Effector CD8-positive, alpha-beta T cell (primary cell): ENCODE data around the gene CDK17.
"Not testable (repeated sequence)": the region's sequence is repeated elsewhere in the genome, so short reads cannot be mapped to it uniquely, and the experiment has no call there.

ENCODE experiments used
- DNase-seq: peaks from one replicate; lab custom pipeline; 2025; lab: John Stamatoyannopoulos, UW

Gene CDK17

DNA sequence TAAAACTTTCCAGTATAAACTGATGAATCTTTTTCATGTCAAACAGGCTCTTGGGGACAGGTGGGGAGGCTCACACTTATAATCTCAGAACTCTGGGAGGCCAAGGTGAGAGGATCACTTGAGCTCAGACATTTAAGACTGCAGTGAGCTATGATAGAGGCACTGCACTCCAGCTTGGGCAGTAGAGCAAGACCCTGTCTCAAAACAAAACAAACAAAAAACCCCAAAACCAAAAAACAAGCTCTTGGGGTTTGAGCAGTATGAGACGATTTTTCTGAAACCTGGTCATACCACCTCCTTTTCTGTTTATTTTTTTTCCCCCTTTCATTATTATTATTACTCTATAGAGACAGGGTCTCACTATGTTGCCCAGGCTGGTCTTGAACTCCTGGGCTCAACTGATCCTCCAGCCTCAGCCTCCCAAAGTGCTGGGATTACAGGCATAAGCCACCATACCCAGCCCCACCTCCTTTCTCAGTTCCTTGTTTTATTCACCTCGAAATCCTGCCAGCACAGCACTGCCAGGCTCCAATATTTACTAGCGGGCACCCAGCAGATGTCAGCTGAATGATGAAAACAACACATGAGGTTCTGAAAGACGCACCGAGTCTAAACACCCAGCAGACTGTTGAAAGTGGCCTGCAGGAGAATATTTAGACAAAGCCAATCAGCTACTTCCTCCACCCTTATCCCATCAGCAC, 19.5 kb upstream of the CDK17 start:
- no peak for DNase-seq

- not testable (repeated sequence) for DNase-seq
Observed at GRCh38 chr12:96417688-96418087, 17.4 kb upstream of the CDK17 start.

- no peak for DNase-seq
Observed at GRCh38 chr12:96416033-96416799, 16.0 kb upstream of the CDK17 start.

DNA sequence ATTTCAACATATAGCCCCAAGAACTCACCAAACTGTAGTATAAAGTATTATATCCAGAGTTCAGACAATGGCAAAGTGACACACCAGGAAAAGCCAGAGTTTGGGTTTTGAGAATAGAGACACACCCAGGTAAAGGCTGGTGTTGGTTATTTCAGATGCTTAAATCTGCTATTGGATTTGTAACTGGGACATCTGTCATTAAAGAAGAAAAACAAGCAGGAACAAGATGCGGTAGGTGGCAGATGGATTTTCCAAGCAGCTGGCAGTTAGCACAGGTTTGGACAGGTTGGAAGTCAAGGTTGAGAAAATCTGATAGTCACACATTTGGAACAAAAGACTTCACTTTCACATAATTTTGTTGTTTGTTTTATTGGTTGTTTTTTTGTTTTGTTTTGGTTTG, 14.4 kb upstream of the CDK17 start:
- no peak for DNase-seq

DNA sequence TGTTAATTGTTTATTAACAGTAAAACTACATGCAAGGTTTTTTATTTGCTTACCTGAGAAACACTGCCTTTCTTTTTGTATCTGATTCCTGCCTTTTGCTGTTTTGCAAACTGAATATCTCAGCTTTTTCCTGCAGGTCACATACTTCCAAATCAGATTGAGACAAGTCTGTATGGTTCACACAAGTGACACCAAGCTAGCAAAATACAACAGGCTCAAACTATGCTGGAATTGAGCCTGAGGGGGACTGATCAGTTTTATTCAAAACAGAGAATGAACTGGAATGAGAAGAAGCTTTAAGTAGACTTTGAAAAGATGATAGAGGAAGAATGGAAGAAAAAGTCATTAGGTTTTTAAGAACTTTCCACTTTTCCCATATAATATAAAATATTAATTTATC, 12.2 kb upstream of the CDK17 start:
- DNase-seq: no peak

DNA sequence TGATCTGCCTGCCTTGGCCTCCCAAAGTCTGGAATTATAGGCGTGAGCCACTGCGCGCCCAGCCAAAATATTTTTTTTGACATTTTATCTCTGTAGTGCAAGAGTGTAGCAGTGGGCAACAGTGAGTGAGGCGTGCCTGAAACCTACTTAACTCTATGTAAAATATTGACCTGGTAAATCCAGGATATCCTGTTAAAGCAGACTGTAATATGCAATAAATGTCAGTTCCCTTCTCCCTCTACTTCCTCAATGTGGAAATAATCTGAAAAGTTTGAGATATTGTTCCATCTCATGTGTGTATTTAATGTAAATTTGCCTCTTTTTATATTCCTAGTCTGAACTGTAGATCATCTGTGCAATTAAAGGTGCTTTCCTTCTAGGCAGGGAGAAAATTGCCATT, 9.5 kb upstream of the CDK17 start:
- DNase-seq: no peak

- no peak for DNase-seq
Observed at GRCh38 chr12:96408993-96409392, 8.8 kb upstream of the CDK17 start.

- DNase-seq: not testable (repeated sequence)
Observed at GRCh38 chr12:96407429-96408097, 7.3 kb upstream of the CDK17 start.

- DNase-seq: no peak
Observed at GRCh38 chr12:96404696-96405095, 4.5 kb upstream of the CDK17 start.

GRCh38 chr12:96403870-96404269, 3.6 kb upstream of the CDK17 start:
- no peak for DNase-seq

DNA sequence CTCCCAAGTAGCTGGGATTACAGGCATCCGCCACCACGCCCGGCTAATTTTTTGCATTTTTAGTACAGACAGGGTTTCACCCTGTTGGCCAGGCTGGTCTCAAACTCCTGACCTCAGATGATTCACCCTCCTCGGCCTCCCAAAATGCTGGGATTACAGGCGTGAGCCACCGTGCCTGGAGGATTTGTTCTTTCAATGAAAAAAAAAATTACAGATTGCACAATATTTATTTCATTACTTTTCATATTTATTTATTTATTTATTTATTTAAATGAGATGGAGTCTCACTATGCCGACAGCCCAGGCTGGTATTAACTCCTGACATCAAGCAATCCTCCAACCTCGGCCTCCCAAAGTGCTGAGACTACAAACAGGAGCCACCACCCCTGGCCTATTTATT, 2.3 kb upstream of the CDK17 start:
- not testable (repeated sequence) for DNase-seq

DNA sequence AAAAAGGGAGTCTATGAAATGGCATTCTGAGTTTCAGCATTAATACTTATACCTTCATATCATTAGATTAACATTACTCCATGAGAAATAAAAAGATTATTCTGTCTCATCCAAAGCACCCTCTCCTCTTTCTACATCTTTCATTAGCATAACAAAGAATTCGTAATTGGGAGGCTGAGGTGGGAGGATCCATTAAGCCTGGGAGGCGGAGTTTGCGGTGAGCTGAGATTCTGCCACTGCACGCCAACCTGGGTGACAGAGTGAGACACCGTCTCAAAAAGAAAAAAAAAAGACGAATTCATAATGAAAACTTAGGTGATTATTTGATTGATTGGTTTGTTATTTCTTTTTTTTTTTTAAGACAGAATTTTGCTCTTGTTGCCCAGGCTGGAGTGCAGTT, 1.8 kb upstream of the CDK17 start:
- no peak for DNase-seq

- peak; percentile 16 for DNase-seq
Observed at GRCh38 chr12:96401076-96401871, 1.0 kb upstream of the CDK17 start.

- DNase-seq: peak; percentile 29
Observed at GRCh38 chr12:96400631-96401075, 414 bp upstream of the CDK17 start.

DNA sequence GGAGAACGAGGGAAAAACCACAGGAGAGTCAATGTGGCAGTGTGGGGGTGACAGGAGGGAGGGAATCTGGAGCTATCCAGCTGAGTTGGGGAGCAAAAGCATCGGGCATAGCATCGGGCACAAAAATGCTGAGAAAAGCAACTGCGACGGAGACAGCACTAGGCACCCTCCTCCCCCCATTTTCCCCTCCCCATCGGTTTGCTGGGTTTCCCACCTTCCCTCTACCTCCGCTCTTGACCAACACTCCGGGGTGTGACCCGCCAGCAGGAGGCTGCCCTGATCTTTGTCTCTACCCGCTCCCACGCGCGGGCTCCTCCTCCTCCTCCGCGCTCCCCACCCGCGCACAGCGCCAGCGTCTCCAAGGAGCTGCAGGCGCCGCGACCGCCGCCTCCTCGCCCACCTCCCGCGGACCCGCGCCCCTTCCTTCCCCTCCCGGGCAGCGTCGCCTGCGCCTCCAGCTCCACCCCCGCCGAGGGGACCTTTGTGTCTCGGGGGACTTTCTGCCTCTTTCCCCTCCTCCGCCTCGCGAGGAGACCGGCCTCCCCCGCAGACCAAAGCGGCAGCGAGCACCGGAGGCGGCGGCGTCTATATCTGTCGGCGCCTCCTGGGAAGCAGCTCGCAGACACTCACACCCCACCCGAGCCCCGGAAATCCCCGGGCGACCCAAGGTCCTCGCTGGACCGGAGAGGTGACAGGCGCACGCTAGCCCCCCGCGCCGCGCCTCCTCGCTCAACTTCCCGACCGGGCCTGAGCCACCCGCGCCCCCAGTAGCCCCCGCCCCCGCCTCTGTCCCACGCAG, 920 bp downstream of the CDK17 start:
- peak; percentile 63 for DNase-seq

DNA sequence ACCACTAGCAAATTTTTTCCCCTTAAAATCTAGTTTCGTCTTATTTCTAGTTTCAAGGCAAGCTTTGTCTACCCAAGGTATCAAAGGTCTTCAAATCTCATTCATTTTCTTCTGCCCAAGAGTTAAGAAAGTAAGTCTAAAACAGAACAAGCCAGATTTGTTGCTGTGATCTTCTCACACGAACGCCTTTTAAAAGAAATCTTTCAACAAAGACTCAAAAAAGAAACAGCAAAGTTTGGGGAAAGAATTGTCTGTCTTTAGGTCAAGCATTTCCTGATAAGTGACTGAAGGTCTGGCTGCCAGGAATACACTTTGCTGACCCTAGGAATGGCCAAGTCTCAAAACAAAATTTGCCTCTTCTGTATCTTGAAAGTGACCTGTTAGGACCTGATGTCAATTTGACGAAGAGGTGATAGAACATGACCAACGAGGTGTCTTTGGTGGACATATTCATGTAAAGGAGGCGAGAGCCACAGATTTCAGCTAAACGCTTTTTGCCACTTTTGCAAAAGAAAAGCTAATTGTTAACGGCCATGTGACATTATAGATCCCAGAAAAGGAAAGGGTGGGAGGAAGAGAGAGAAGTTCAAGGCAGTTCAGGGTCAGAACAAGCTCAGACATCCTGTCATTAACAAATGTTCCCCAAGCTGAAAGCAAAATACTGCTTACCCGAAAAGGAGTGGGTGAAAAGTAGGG, 1.7 kb downstream of the CDK17 start:
- DNase-seq: no peak

GRCh38 chr12:96397756-96398423, 2.3 kb downstream of the CDK17 start:
- DNase-seq: no peak

- DNase-seq: no peak
Observed at GRCh38 chr12:96396914-96397313, 3.3 kb downstream of the CDK17 start.

- no peak for DNase-seq
Observed at GRCh38 chr12:96396209-96396608, 4.0 kb downstream of the CDK17 start.

DNA sequence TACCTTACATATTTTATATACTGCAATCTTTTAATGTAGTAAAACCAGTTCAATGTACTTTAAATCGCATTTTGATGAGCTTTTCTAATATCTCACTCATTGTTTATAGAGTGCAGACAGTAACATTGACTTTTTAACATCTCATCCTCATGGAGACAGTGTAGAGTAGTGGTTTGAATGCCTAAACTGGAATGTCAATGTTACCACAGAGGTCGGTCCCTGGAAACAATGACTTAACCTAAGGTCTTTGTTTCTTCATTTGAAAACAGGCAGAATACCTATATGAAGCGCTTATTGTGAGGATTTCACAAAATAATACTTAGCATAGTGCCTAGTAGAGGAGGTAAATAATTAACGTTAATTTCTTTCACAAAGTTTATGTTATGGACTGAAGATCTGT, 5.0 kb downstream of the CDK17 start:
- no peak for DNase-seq
